Liver (tissue), 9 donors: ENCODE results near the gene LTN1. TPM values are rescaled to one million over a fixed set of nuclear protein-coding genes. Genes with fewer than 3 reads are reported as not detected.

Source experiments
- DNase-seq: peaks from one replicate; pipeline ENCODE4 v3.0.0-alpha.2; 2017; ENCODE audit warnings: low spot score
- H3K27ac ChIP-seq, 2 donors: one replicate each; pipeline ENCODE4 v1.7.0; 2013; ENCODE audit warnings: inconsistent platforms in 2 of 2, low read length in 2 of 2, control low read depth in 1 of 2, low read depth in 1 of 2, mild to moderate bottlenecking in 1 of 2
- H3K27me3 ChIP-seq, 4 donors: one replicate each; pipeline versions ENCODE4 v1.6.1 to v1.7.0; 2013; ENCODE audit warnings: low read length in 3 of 4, inconsistent platforms in 1 of 4, mild to moderate bottlenecking in 1 of 4, moderate library complexity in 1 of 4; ENCODE audit not compliant: control insufficient read depth in 4 of 4, insufficient read depth in 4 of 4
- H3K36me3 ChIP-seq, 4 donors: one replicate each; pipeline versions ENCODE4 v1.6.1 to v1.7.0; 2013; ENCODE audit warnings: low read length in 3 of 4, mild to moderate bottlenecking in 3 of 4, low read depth in 1 of 4, moderate library complexity in 1 of 4; ENCODE audit not compliant: control insufficient read depth in 4 of 4, insufficient read depth in 3 of 4
- H3K4me1 ChIP-seq, 4 donors: one replicate each; pipeline versions ENCODE4 v1.6.1 to v1.7.0; 2013; ENCODE audit warnings: low read length in 3 of 4, mild to moderate bottlenecking in 3 of 4, moderate library complexity in 1 of 4; ENCODE audit not compliant: control insufficient read depth in 4 of 4, insufficient read depth in 4 of 4
- H3K4me3 ChIP-seq, 3 donors: one replicate each; pipeline versions ENCODE4 v1.6.1 to v1.7.0; 2013; ENCODE audit warnings: low read length in 3 of 3, control low read depth in 1 of 3, low read depth in 1 of 3, mild to moderate bottlenecking in 1 of 3
- H3K9ac ChIP-seq, 2 donors: one replicate each; pipeline ENCODE4 v1.7.0; 2013; ENCODE audit warnings: low read length in 2 of 2, mild to moderate bottlenecking in 2 of 2, moderate library complexity in 2 of 2, control low read depth in 1 of 2, low read depth in 1 of 2
- H3K9me3 ChIP-seq, 4 donors: one replicate each; pipeline versions ENCODE4 v1.6.1 to v1.7.0; 2013; ENCODE audit warnings: low read length in 3 of 4; ENCODE audit not compliant: control insufficient read depth in 4 of 4
- ATF3 ChIP-seq: IDR thresholded peaks from 2 replicates; pipeline ENCODE4 v1.6.1; 2016; ENCODE audit warnings: antibody characterized with exemption
- CTCF ChIP-seq: fragments of 150-350 bp; IDR thresholded peaks from 2 replicates; pipeline ENCODE4 v1.5.1; 2017; ENCODE audit warnings: improper control_type of control experiment, low read depth, low read length; ENCODE audit not compliant: missing input control
- EGR1 ChIP-seq, 2 donors: IDR thresholded peaks; 2 replicates each; pipeline ENCODE4 v1.6.1; 2016 to 2018; ENCODE audit warnings: antibody characterized with exemption in 2 of 2, low read depth in 2 of 2
- FOXA1 ChIP-seq: IDR thresholded peaks from 2 replicates; pipeline ENCODE4 v1.6.1; 2016; ENCODE audit warnings: antibody characterized with exemption
- FOXA2 ChIP-seq: IDR thresholded peaks from 2 replicates; pipeline ENCODE4 v1.6.1; 2016; ENCODE audit warnings: antibody characterized with exemption
- GABPA ChIP-seq, 2 donors: IDR thresholded peaks in 1 of 2; conservative IDR thresholded peaks in 1 of 2; 2 replicates each; pipeline ENCODE4 v1.6.1; 2016; ENCODE audit warnings: antibody characterized with exemption in 2 of 2, mild to moderate bottlenecking in 1 of 2, moderate library complexity in 1 of 2
- HNF4A ChIP-seq, 2 donors: conservative IDR thresholded peaks; 2 replicates each; pipeline ENCODE4 v1.6.1; 2016; ENCODE audit warnings: antibody characterized with exemption in 2 of 2, mild to moderate bottlenecking in 2 of 2
- HNF4G ChIP-seq: IDR thresholded peaks from 2 replicates; pipeline ENCODE4 v1.6.1; 2016; ENCODE audit warnings: antibody characterized with exemption
- JUND ChIP-seq, 2 donors: IDR thresholded peaks; 2 replicates each; pipeline ENCODE4 v1.6.1; 2016; ENCODE audit warnings: antibody characterized with exemption in 2 of 2
- MAX ChIP-seq: IDR thresholded peaks from 2 replicates; pipeline ENCODE4 v1.6.1; 2016; ENCODE audit warnings: antibody characterized with exemption
- NR2F2 ChIP-seq: IDR thresholded peaks from 2 replicates; pipeline ENCODE4 v1.6.1; 2016; ENCODE audit warnings: antibody characterized with exemption
- RAD21 ChIP-seq, 2 donors: IDR thresholded peaks; 2 replicates each; pipeline ENCODE4 v1.6.1; 2016; ENCODE audit warnings: antibody characterized with exemption in 2 of 2, mild to moderate bottlenecking in 2 of 2
- REST ChIP-seq: IDR thresholded peaks from 2 replicates; pipeline ENCODE4 v1.6.1; 2016; ENCODE audit warnings: antibody characterized with exemption, mild to moderate bottlenecking
- RXRA ChIP-seq, 2 donors: IDR thresholded peaks; 2 replicates each; pipeline ENCODE4 v1.6.1; 2017 to 2018; ENCODE audit warnings: antibody characterized with exemption in 2 of 2, mild to moderate bottlenecking in 1 of 2
- SP1 ChIP-seq: IDR thresholded peaks from 2 replicates; pipeline ENCODE4 v1.6.1; 2018; ENCODE audit warnings: antibody characterized with exemption, mild to moderate bottlenecking
- TAF1 ChIP-seq: conservative IDR thresholded peaks from 2 replicates; pipeline ENCODE4 v1.6.1; 2016; ENCODE audit warnings: antibody characterized with exemption, mild to moderate bottlenecking
- YY1 ChIP-seq: IDR thresholded peaks from 2 replicates; pipeline ENCODE4 v1.6.1; 2016; ENCODE audit warnings: antibody characterized with exemption, mild to moderate bottlenecking
- ZBTB33 ChIP-seq: IDR thresholded peaks from 2 replicates; pipeline ENCODE4 v1.6.1; 2016; ENCODE audit warnings: antibody characterized with exemption
- WGBS: extraction: QIAGEN DNeasy Blood & Tissue Kit; methylation state at CpG from one replicate; pipeline ENCODE4 v1.1.7; 2013; 5-methylcytosine and 5-hydroxymethylcytosine counted together
- polyA plus RNA-seq, 2 donors: library from polyadenylated mRNA; stranded (reverse) in 1 of 2; unstranded in 1 of 2; fragments of 200-250 nt in 1 of 2; fragments of >200 nt in 1 of 2; fragmentation: Nextera tagmentation in 1 of 2; extraction: Ambion mirVana in 1 of 2; gene quantifications; one replicate each; pipeline versions ENCODE4 v1.2.1 to v1.2.3, GENCODE V29; 2013 to 2015
- total RNA-seq, 2 donors: library from RNA; depleted of rRNA; stranded (reverse); fragments of >200 nt; gene quantifications; one replicate each; pipeline ENCODE4 v1.2.3, GENCODE V29; 2014
- donor health status: healthy.
- donor health status: healthy.
- donor health status: healthy.
- donor health status: healthy.
- donor health status: healthy.

LTN1 gene
- total and polyA plus RNA-seq, 4 donors = 3.9 to 22.1 (median 9.6) TPM

- H3K36me3 ChIP-seq = no peaks in the 10 kb centered on the region
- H3K4me1 ChIP-seq = no peaks in the 10 kb centered on the region
- no peaks in the 10 kb centered on the region for H3K9me3 ChIP-seq
- TF ChIP-seq CTCF = no peak
- TF ChIP-seq TAF1 = no peak
- no peak for TF ChIP-seq EGR1 (IDR thresholded peaks at IDR 0.05; ENCODE audit: low read depth in 2 of 2)
- TF ChIP-seq FOXA1 = no peak
- H3K9ac ChIP-seq = no peak overlapping the region
- H3K4me3 ChIP-seq = no peak overlapping the region
- 93% methylated on average over 18 of the region's 18 CpGs for WGBS
- no peak overlapping the region for H3K27ac ChIP-seq
- no peaks in the 10 kb centered on the region for H3K27me3 ChIP-seq
- no peak for DNase-seq
Measured at GRCh38 chr21:28903448-28903847, 89.2 kb downstream of the LTN1 start.

GRCh38 chr21:28900481-28900880 is 92.2 kb downstream of the LTN1 start:
- H3K27me3 ChIP-seq = no peaks in the 10 kb centered on the region
- H3K4me3 ChIP-seq = no peak overlapping the region
- no peak overlapping the region for H3K9ac ChIP-seq
- H3K4me1 ChIP-seq = no peaks in the 10 kb centered on the region
- no peak overlapping the region for H3K27ac ChIP-seq
- H3K9me3 ChIP-seq = no peaks in the 10 kb centered on the region
- H3K36me3 ChIP-seq = no peaks in the 10 kb centered on the region
- DNase-seq = no peak
- TF ChIP-seq RAD21 (IDR thresholded peaks at IDR 0.05) = no peak
- TF ChIP-seq CTCF = no peak
- no peak for TF ChIP-seq TAF1
- TF ChIP-seq FOXA2 = no peak
- TF ChIP-seq ZBTB33 = no peak
- TF ChIP-seq SP1 = no peak
- no peak for TF ChIP-seq MAX
- TF ChIP-seq JUND (IDR thresholded peaks at IDR 0.05) = no peak
- TF ChIP-seq FOXA1 = no peak
- TF ChIP-seq GABPA (IDR thresholded peaks at IDR 0.05 in 1 of 2, conservative IDR thresholded peaks at IDR 0.05 in 1 of 2) = no peak
- no peak for TF ChIP-seq NR2F2
- TF ChIP-seq RXRA (IDR thresholded peaks at IDR 0.05) = no peak
- no peak for TF ChIP-seq REST
- no peak for TF ChIP-seq HNF4A (conservative IDR thresholded peaks at IDR 0.05)
- TF ChIP-seq YY1 = no peak
- no peak for TF ChIP-seq HNF4G
- no peak for TF ChIP-seq EGR1 (IDR thresholded peaks at IDR 0.05; ENCODE audit: low read depth in 2 of 2)
- TF ChIP-seq ATF3 = no peak
- WGBS = 77% methylated on average over 2 of the region's 2 CpGs
